Measurements from ENCODE around the gene DNMBP. TPM values are rescaled to one million over a fixed set of nuclear protein-coding genes. Genes with fewer than 3 reads are reported as not detected.
"Not testable (repeated sequence)": the region's sequence is repeated elsewhere in the genome, so short reads cannot be mapped to it uniquely, and the experiment has no call there.

The DNMBP gene
- polyA plus RNA-seq, 1 experiment, result 16.3 TPM

- peaks cover 4% of the 10 kb centered on the region for H3K36me3 ChIP-seq (ENCODE audit: control insufficient read depth, insufficient read depth, low read length)
- DNase-seq (ENCODE audit: low read depth), result no peak
- no peaks in the 10 kb centered on the region for H3K27me3 ChIP-seq (ENCODE audit: control insufficient read depth, insufficient read depth, low read length)
- no peak overlapping the region for H3K4me3 ChIP-seq (ENCODE audit: low read depth, low read length)
- no peak for TF ChIP-seq CTCF (IDR thresholded peaks at IDR 0.05; ENCODE audit: insufficient read depth, low read depth, low read length)
- CTCF ChIA-PET, result interaction anchor here (0.6 to 1.6 kb wide), 6 partner anchors 14 to 179 kb away, joined by 3 to 5 read pairs (median 4); partner anchors contain the start of gene DNMBP
- POLR2A ChIA-PET, result no interaction called here
Measured at GRCh38 chr10:99869581-99870122, 140.1 kb downstream of the DNMBP start.

- H3K36me3 ChIP-seq (ENCODE audit: control insufficient read depth, insufficient read depth, low read length); H3K4me3 ChIP-seq (ENCODE audit: low read depth, low read length); DNase-seq (ENCODE audit: low read depth); H3K27me3 ChIP-seq (ENCODE audit: control insufficient read depth, insufficient read depth, low read length); POLR2A ChIA-PET: not testable (repeated sequence)
- CTCF ChIA-PET, result interaction anchor here (0.6 to 1.4 kb wide), 3 partner anchors 8 to 21 kb away, joined by 3 to 4 read pairs (median 3); no protein-coding TSS in a partner anchor
Measured at GRCh38 chr10:99867250-99867649, 142.5 kb downstream of the DNMBP start.

DNA sequence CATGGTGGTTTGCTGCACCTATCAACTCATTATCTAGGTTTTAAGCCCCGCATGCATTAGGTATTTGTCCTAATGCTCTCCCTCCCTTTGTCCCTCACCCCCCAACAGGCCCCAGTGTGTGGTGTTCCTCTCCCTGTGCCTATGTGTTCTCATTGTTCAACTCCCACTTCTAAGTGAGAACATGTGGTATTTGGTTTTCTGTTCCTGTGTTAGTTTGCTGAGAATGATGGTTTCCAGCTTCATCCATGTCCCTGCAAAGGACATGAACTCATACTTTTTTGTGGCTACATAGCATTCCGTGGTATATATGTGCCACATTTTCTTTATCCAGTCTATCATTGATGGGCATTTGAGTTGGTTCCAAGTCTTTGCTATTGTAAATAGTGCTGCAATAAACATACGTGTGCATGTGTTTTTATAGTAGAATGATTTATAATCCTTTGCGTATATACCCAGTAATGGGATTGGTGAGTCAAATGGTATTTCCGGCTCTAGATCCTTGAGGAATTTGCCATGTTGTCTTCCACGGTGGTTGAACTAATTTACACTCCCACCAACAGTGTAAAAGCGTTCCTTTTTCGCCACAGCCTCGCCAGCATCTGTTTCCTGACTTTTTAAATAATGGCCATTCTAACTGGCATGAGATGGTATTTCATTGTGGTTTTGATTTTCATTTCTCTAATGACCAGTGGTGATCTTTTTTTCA is 146.1 kb downstream of the DNMBP start:
- DNase-seq (ENCODE audit: low read depth), result peak; percentile 30
- H3K36me3 ChIP-seq (ENCODE audit: control insufficient read depth, insufficient read depth, low read length); H3K4me3 ChIP-seq (ENCODE audit: low read depth, low read length); POLR2A ChIA-PET; H3K27me3 ChIP-seq (ENCODE audit: control insufficient read depth, insufficient read depth, low read length): not testable (repeated sequence)
- CTCF ChIA-PET, result interaction anchor here (3.2 kb wide), 1 partner anchor 18 kb away, joined by 10 read pairs; no protein-coding TSS in a partner anchor

DNA sequence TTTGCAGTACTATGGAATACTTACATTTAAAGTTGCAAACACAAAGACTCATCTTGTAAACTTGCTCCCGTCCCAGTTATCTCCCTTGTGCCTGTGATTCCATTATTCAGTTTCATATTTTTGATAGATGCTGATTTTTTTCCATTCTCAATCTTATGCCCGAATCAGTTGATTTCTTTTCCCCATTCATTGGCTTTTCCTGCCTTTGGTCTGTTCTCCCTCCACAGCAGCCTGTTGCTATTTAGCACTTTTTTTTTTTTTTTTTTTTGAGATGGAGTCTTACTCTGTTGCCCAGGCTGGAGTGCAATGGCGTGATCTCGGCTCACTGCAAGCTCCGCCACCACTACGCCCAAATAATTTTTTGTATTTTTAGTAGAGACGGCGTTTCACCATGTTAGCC is 149.3 kb downstream of the DNMBP start:
- CTCF ChIA-PET, result interaction anchor here (0.8 to 11.5 kb wide), 3 partner anchors 14 to 187 kb away, joined by 3 to 141 read pairs (median 10); partner anchors contain the start of gene DNMBP
- Histone ChIP-seq H3K36me3 (ENCODE audit: control insufficient read depth, insufficient read depth, low read length) (no peaks in the 10 kb centered on the region), H3K4me3 (ENCODE audit: low read depth, low read length) (no peak overlapping the region), H3K27me3 (ENCODE audit: control insufficient read depth, insufficient read depth, low read length) (no peaks in the 10 kb centered on the region)
- no peak for TF ChIP-seq CTCF (IDR thresholded peaks at IDR 0.05; ENCODE audit: insufficient read depth, low read depth, low read length)
- DNase-seq (ENCODE audit: low read depth), result no peak
- POLR2A ChIA-PET, result no interaction called here

DNA sequence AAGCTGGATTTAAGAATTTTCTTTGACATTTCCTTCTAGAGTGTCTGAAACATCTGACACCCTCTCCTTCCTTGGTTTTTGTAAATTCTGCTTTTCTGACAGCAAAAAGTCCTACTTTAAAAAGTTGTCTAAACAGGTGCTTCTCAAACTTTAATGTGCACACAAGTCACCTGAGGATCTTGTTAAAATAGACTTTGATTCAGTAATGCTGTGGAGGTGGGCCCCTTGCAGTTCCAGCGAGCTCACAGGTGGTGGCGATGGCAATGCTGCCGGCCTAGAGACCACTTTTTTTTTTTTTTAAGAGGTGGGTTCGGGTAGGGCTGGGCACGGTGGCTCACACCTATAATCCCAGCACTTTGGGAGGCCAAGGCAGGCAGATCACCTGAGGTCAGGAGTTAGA is 150.2 kb downstream of the DNMBP start:
- Histone ChIP-seq H3K36me3 (ENCODE audit: control insufficient read depth, insufficient read depth, low read length) (no peaks in the 10 kb centered on the region), H3K27me3 (ENCODE audit: control insufficient read depth, insufficient read depth, low read length) (no peaks in the 10 kb centered on the region), H3K4me3 (ENCODE audit: low read depth, low read length) (no peak overlapping the region)
- POLR2A ChIA-PET, result no interaction called here
- no peak for DNase-seq (ENCODE audit: low read depth)
- TF ChIP-seq CTCF (IDR thresholded peaks at IDR 0.05; ENCODE audit: insufficient read depth, low read depth, low read length), result peak; percentile 29
- CTCF ChIA-PET, result interaction anchor here (0.6 to 11.5 kb wide), 7 partner anchors 11 to 188 kb away, joined by 3 to 141 read pairs (median 5); partner anchors contain the start of gene DNMBP

DNA sequence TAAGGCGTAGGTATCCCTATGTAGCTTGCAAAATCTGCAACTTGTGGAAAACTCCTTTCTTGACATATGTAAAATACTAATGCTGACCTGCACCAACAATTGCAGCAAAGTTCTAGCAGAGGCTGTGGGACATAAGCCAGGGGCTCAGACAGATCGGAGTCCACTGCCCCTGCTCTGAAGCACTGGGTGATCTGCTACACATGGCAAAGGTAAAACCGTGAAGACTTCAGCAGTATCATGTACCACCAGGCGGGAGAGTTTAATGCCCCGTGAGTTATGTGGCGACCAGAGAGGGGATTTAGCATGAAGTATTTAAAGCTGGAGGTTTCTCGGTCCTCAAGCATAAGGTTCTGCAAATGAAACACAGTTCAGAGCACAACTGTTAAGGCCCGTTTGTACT is 150.9 kb downstream of the DNMBP start:
- TF ChIP-seq CTCF (IDR thresholded peaks at IDR 0.05; ENCODE audit: insufficient read depth, low read depth, low read length), result no peak
- ChIA-PET POLR2A (no interaction called here), CTCF (interaction anchor here (0.6 to 11.5 kb wide), 8 partner anchors 8 to 188 kb away, joined by 3 to 141 read pairs (median 4); partner anchors contain the start of gene DNMBP)

More for the DNA sequence above, 150.9 kb downstream of the DNMBP start:
- H3K36me3 ChIP-seq (ENCODE audit: control insufficient read depth, insufficient read depth, low read length), result no peaks in the 10 kb centered on the region
- no peak for DNase-seq (ENCODE audit: low read depth)
- no peaks in the 10 kb centered on the region for H3K27me3 ChIP-seq (ENCODE audit: control insufficient read depth, insufficient read depth, low read length)
- no peak overlapping the region for H3K4me3 ChIP-seq (ENCODE audit: low read depth, low read length)

Data from BJ (cell line).